ENCODE measurements around the gene FN1. TPM values are rescaled to one million over a fixed set of nuclear protein-coding genes. Genes with fewer than 3 reads are reported as not detected.

FN1 gene
- total and polyA plus RNA-seq, 3 donors from 2014 or later: 36.8 to 245 (median 66.3) TPM

DNA sequence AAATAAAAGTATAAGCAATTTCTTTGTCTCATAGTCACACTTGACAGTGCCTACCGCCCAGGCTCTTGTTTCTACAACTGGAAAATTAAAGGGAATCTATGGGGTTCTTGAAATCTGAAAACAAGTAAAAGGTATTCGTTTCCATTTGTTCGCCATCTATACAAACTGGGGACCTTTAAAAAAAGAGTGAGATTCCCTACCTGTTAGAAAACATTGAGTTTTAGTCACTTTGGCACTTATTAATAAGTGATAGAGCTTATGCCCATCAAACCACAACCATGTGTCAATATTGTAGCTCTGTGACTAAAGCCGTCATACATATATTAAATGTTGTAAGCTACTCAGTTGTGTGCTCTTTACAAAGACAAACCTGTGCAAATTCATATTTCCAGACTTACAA is 13.2 kb downstream of the FN1 start:
- no peaks in the 10 kb centered on the region for H3K4me1 ChIP-seq
- 94 to 97% methylated on average over 4 of the region's 4 CpGs for WGBS, 2 donors

DNA sequence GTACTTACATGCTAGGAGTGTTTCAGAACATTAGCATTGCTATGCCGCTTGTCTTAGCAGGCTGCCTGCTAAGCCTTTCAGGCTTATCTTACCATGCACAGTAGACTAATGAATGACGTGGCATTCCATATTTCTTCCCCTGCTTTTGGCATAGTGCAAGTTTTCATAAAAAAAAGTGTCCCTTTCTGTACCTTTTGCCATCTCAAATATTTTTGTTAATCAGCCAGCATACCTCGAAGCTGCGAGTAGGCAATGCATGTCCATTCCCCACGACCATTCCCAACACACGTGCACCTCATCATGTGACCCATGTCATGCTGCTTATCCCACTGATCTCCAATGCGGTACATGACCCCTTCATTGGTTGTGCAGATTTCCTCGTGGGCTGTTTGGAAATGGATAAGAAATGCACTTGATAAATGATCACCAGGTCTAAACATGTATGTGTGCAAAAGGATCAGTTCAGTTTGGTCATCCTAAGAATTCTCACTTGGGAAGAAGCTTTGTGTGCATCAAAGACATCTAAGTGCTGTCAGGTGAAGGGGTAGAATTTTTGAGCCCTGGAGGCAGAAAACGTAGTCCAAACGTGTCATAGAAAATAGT is 13.9 kb downstream of the FN1 start:
- H3K27me3 ChIP-seq: no peaks in the 10 kb centered on the region
- intact Hi-C loops (cut with DNase I; ENCODE audit: low total_unique reads): no loop called here
- H3K4me1 ChIP-seq: no peaks in the 10 kb centered on the region
- TF ChIP-seq, protein P1, sequence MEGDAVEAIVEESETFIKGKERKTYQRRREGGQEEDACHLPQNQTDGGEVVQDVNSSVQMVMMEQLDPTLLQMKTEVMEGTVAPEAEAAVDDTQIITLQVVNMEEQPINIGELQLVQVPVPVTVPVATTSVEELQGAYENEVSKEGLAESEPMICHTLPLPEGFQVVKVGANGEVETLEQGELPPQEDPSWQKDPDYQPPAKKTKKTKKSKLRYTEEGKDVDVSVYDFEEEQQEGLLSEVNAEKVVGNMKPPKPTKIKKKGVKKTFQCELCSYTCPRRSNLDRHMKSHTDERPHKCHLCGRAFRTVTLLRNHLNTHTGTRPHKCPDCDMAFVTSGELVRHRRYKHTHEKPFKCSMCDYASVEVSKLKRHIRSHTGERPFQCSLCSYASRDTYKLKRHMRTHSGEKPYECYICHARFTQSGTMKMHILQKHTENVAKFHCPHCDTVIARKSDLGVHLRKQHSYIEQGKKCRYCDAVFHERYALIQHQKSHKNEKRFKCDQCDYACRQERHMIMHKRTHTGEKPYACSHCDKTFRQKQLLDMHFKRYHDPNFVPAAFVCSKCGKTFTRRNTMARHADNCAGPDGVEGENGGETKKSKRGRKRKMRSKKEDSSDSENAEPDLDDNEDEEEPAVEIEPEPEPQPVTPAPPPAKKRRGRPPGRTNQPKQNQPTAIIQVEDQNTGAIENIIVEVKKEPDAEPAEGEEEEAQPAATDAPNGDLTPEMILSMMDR (IDR thresholded peaks at IDR 0.05): no peak
- TF ChIP-seq POLR2A (IDR thresholded peaks at IDR 0.05): no peak
- H3K27ac ChIP-seq: no peak overlapping the region
- WGBS, 2 donors: 87 to 88% methylated on average over 10 of the region's 10 CpGs
- H3K4me3 ChIP-seq: no peak overlapping the region
- no peaks in the 10 kb centered on the region for H3K36me3 ChIP-seq (ENCODE audit: low read depth, missing control alignments)
- H3K9me3 ChIP-seq: no peaks in the 10 kb centered on the region
- DNase-seq: no peak

More for the DNA sequence above, 13.2 kb downstream of the FN1 start:
- no peak for TF ChIP-seq POLR2A (IDR thresholded peaks at IDR 0.05)
- H3K27ac ChIP-seq: no peak overlapping the region
- H3K27me3 ChIP-seq: no peaks in the 10 kb centered on the region
- no peak overlapping the region for H3K4me3 ChIP-seq
- no peaks in the 10 kb centered on the region for H3K36me3 ChIP-seq (ENCODE audit: low read depth, missing control alignments)
- DNase-seq: no peak
- no peaks in the 10 kb centered on the region for H3K9me3 ChIP-seq
- intact Hi-C loops (cut with DNase I; ENCODE audit: low total_unique reads): no loop called here

DNA sequence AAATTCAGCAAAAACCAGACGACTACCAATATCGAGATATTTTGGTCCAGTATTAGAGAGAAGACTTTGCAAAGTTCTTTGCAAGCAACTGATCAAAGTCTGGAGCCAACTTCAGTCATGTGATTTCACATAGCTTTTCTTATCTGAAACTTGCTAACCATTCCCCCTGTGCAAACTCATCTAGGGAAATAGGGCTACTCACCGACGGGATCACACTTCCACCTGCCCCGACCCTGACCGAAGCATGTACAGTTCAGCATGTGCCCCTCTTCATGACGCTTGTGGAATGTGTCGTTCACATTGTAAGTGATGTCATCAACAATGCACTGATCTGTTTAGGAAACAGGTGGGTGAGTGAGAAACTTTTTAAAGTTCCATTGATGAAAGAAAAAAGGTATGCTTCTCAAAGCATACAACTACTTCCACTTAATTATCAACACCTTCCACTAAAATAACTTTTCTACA is 15.4 kb downstream of the FN1 start:
- H3K4me1 ChIP-seq: no peaks in the 10 kb centered on the region
- no peaks in the 10 kb centered on the region for H3K9me3 ChIP-seq
- no peak for DNase-seq
- TF ChIP-seq POLR2A (IDR thresholded peaks at IDR 0.05): no peak
- TF ChIP-seq, protein P1 (IDR thresholded peaks at IDR 0.05): no peak
- WGBS, 2 donors: 83 to 90% methylated on average over 8 of the region's 8 CpGs
- H3K27me3 ChIP-seq: no peaks in the 10 kb centered on the region
- no peak overlapping the region for H3K4me3 ChIP-seq
- H3K27ac ChIP-seq: no peak overlapping the region
- H3K36me3 ChIP-seq (ENCODE audit: low read depth, missing control alignments): no peaks in the 10 kb centered on the region
- intact Hi-C loops (cut with DNase I; ENCODE audit: low total_unique reads): no loop called here

DNA sequence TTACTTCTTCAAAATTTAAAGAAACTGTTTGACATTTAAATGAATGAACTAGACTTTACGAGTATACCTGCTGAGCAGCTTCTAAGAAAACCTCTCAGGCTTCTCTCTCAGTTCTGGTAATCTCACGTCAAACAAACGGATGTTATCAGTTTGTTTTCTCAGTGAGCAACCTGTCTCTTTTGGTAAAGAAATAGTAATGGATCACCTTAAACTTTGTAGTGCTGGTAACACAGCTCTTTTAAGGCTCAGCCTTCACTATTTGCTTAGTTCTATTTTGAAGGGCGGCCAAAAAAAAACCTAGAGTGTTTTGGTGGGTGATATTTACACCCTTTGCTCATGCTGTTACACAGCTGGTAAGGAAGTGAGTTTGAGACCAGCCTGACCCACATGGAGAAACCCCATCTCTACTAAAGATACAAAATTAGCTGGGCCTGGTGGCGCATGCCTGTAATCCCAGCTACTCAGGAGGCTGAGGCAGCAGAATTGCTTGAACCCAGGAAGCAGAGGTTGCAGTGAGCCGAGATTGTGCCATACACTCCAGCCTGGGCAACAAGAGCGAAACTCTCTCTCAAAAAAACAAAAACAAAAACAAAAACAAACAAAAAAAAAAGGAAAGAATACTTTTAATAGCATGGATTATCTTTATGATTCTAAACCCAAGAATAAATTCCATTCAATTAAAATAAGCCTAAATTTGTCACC is 15.9 kb downstream of the FN1 start:
- TF ChIP-seq, protein P1 (IDR thresholded peaks at IDR 0.05): no peak
- TF ChIP-seq POLR2A (IDR thresholded peaks at IDR 0.05): no peak
- H3K9me3 ChIP-seq: no peaks in the 10 kb centered on the region
- 86 to 89% methylated on average over 7 of the region's 7 CpGs for WGBS, 2 donors
- intact Hi-C loops (cut with DNase I; ENCODE audit: low total_unique reads): no loop called here
- H3K27ac ChIP-seq: no peak overlapping the region
- no peak overlapping the region for H3K4me3 ChIP-seq
- no peak for DNase-seq
- no peaks in the 10 kb centered on the region for H3K36me3 ChIP-seq (ENCODE audit: low read depth, missing control alignments)
- no peaks in the 10 kb centered on the region for H3K4me1 ChIP-seq
- H3K27me3 ChIP-seq: no peaks in the 10 kb centered on the region

DNA sequence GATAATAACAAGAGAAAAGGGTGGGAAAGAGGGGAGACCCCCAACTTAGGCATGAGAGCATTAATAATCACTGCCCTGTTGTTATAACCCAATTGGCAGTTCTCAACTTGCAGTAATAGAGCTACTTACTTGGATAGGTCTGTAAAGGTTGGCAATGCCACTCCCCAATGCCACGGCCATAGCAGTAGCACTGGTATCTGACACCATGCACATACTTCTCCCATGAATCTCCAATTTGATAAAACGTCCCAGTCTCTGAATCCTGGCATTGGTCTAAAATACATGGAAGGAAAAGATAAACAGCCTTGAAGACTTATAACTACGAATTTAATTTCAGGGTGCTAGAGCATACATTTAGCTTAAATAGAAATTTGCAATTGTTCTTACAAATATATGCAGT is 16.8 kb downstream of the FN1 start:
- Histone ChIP-seq H3K9me3 (no peaks in the 10 kb centered on the region), H3K4me3 (no peak overlapping the region), H3K4me1 (no peaks in the 10 kb centered on the region), H3K36me3 (ENCODE audit: low read depth, missing control alignments) (no peaks in the 10 kb centered on the region), H3K27ac (no peak overlapping the region), H3K27me3 (no peaks in the 10 kb centered on the region)
- no peak for DNase-seq
- intact Hi-C loops (cut with DNase I; ENCODE audit: low total_unique reads): no loop called here
- WGBS, 2 donors: 78 to 90% methylated on average over 3 of the region's 3 CpGs
- TF ChIP-seq POLR2A (IDR thresholded peaks at IDR 0.05): no peak
- TF ChIP-seq, protein P1 (IDR thresholded peaks at IDR 0.05): no peak

Data from testis (tissue), 3 donors.